ENCODE measurements around the gene ANXA6. TPM values are rescaled to one million over a fixed set of nuclear protein-coding genes. Genes with fewer than 3 reads are reported as not detected.

The ANXA6 gene
- total RNA-seq, 1 donor from 2014 or later: 320 TPM

DNA sequence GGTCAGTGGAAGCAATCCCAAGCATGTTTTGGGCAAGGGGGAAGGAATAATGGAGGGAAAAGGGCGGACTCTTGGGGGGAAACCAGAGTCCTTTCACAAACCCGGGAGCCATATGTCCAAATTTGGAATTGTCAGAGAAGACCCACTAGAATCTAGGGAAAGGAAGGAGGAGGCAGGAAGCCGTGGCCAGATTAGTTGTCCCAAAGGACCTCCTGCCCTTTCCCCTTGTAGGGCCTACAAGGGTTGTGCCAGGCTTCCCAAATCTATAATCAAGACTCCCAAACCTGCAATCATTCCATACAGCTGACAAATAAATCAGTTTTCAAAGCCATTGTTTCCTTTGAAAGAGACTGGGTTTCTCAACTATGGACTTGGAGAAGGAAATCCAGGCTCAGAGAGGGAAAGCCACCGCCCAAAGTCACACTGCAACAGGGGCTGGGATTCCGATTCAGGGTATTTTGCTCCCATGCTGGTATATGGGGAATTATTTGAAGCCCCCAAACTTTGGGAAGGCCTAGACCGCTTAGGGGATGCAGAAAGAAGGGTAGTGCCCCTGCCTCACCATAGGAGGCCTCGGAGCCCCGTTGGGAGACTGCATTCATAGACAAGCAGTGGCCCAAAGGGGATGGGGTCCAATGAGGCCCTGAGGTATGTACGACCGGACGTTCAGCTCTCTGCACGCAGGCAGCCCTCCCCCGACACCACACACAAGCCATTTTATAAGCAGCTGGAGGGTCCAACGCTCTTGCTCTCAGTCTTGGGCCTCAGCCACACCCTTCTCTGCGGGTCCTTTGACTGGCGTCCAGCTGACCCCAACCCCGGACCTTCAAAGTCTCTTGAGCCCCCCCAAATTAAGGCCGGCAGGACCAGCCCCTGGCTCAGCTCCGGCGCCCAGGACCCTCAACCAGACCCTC lies 815 bp downstream of the ANXA6 start:
- peak overlapping the region; percentile 95 for H3K4me3 Mint-ChIP-seq (ENCODE audit: unreplicated experiment)
- Histone ChIP-seq H3K4me3 (ENCODE audit: insufficient read depth, low read depth, low read length) (peak overlapping the region; percentile 83), H3K27me3 (ENCODE audit: insufficient read depth, low read length) (no peaks in the 10 kb centered on the region), H3K4me1 (ENCODE audit: insufficient read depth, low read length) (peaks cover 21% of the 10 kb centered on the region), H3K36me3 (ENCODE audit: insufficient read depth, low read length) (peaks cover 6% of the 10 kb centered on the region), H3K79me2 (ENCODE audit: insufficient read depth, low read length) (peaks cover 67% of the 10 kb centered on the region), H3K4me2 (ENCODE audit: low read length) (peak overlapping the region; percentile 92), H3K9ac (ENCODE audit: low read length) (peak overlapping the region; percentile 92), H2AFZ (ENCODE audit: low read depth, low read length) (peak overlapping the region; percentile 89), H3K27ac (ENCODE audit: low read depth, low read length) (peak overlapping the region; percentile 73), H4K20me1 (ENCODE audit: insufficient read depth, low read length) (peaks cover 43% of the 10 kb centered on the region), H3K9me3 (ENCODE audit: insufficient read depth, low read depth, low read length) (no peaks in the 10 kb centered on the region)
- H3K9me3 Mint-ChIP-seq (ENCODE audit: unreplicated experiment): no peaks in the 10 kb centered on the region
- peaks cover 40% of the 10 kb centered on the region for H3K4me1 Mint-ChIP-seq (ENCODE audit: low read depth, unreplicated experiment)
- TF ChIP-seq, protein P1, sequence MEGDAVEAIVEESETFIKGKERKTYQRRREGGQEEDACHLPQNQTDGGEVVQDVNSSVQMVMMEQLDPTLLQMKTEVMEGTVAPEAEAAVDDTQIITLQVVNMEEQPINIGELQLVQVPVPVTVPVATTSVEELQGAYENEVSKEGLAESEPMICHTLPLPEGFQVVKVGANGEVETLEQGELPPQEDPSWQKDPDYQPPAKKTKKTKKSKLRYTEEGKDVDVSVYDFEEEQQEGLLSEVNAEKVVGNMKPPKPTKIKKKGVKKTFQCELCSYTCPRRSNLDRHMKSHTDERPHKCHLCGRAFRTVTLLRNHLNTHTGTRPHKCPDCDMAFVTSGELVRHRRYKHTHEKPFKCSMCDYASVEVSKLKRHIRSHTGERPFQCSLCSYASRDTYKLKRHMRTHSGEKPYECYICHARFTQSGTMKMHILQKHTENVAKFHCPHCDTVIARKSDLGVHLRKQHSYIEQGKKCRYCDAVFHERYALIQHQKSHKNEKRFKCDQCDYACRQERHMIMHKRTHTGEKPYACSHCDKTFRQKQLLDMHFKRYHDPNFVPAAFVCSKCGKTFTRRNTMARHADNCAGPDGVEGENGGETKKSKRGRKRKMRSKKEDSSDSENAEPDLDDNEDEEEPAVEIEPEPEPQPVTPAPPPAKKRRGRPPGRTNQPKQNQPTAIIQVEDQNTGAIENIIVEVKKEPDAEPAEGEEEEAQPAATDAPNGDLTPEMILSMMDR (IDR thresholded peaks at IDR 0.05; ENCODE audit: insufficient read depth, low read depth, low read length): no peak
- no peak for TF ChIP-seq EZH2 (IDR thresholded peaks at IDR 0.05; ENCODE audit: insufficient read depth, low read length)
- peaks cover 4% of the 10 kb centered on the region for H3K36me3 Mint-ChIP-seq (ENCODE audit: low read depth, unreplicated experiment)
- FAIRE-seq (no peak), DNase-seq (ENCODE audit: low read depth) (no peak)
- peaks cover 9% of the 10 kb centered on the region for H3K27me3 Mint-ChIP-seq (ENCODE audit: low read depth, unreplicated experiment)
- peak overlapping the region; percentile 55 for H3K27ac Mint-ChIP-seq (ENCODE audit: unreplicated experiment)

DNA sequence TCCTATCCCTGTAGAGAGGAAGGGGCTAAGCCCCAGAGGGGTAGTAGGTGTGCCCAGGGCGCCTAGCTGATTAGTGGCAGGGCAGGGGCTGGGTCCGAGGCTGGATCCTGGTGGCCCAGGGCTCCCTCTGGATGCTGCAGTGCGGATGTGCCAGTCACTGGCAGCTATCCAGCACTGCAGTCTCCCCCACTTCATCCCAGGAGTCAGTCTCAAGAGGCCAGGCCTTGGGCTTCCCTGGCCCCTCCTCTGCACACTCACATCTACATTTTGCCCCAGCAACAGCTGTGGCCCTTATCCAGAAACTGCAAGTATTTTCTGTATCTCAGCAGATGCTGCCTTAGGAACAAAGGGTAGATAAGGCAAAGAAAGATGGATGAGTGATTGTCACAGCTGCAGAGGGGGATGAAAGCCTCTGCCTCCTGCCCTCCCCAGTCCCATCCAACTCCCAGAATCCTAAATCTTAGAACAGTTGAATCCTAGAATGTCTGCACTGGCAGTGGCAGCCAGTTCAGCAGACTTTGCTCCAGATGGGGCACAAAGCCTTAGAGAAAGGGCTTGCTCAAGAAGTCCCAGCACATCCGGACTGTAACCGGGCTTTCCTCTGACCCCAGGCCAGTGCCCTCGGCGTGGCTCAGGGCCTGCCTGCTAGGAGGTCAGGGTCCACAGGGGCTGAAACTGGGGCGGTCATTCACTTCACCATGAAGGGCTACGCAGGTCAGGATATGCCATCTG lies 1.6 kb downstream of the ANXA6 start:
- H3K4me1 Mint-ChIP-seq (ENCODE audit: low read depth, unreplicated experiment): peaks cover 48% of the 10 kb centered on the region
- TF ChIP-seq, protein P1 (IDR thresholded peaks at IDR 0.05; ENCODE audit: insufficient read depth, low read depth, low read length): no peak
- no peak for TF ChIP-seq EZH2 (IDR thresholded peaks at IDR 0.05; ENCODE audit: insufficient read depth, low read length)
- Histone ChIP-seq H3K79me2 (ENCODE audit: insufficient read depth, low read length) (peaks cover 75% of the 10 kb centered on the region), H4K20me1 (ENCODE audit: insufficient read depth, low read length) (peaks cover 51% of the 10 kb centered on the region), H3K9me3 (ENCODE audit: insufficient read depth, low read depth, low read length) (no peaks in the 10 kb centered on the region), H3K36me3 (ENCODE audit: insufficient read depth, low read length) (peaks cover 6% of the 10 kb centered on the region), H3K4me3 (ENCODE audit: insufficient read depth, low read depth, low read length) (peak overlapping the region; percentile 83), H3K27ac (ENCODE audit: low read depth, low read length) (peak overlapping the region; percentile 73), H3K27me3 (ENCODE audit: insufficient read depth, low read length) (no peaks in the 10 kb centered on the region), H2AFZ (ENCODE audit: low read depth, low read length) (no peak overlapping the region), H3K9ac (ENCODE audit: low read length) (peak overlapping the region; percentile 92), H3K4me2 (ENCODE audit: low read length) (peak overlapping the region; percentile 92), H3K4me1 (ENCODE audit: insufficient read depth, low read length) (peaks cover 24% of the 10 kb centered on the region)
- H3K36me3 Mint-ChIP-seq (ENCODE audit: low read depth, unreplicated experiment): peaks cover 4% of the 10 kb centered on the region
- H3K4me3 Mint-ChIP-seq (ENCODE audit: unreplicated experiment): peak overlapping the region; percentile 95
- H3K27me3 Mint-ChIP-seq (ENCODE audit: low read depth, unreplicated experiment): peaks cover 4% of the 10 kb centered on the region
- H3K9me3 Mint-ChIP-seq (ENCODE audit: unreplicated experiment): no peaks in the 10 kb centered on the region
- FAIRE-seq (no peak), DNase-seq (ENCODE audit: low read depth) (peak; percentile 54)
- H3K27ac Mint-ChIP-seq (ENCODE audit: unreplicated experiment): no peak overlapping the region
